H1 (cell line): ENCODE results near the gene TAS2R40. TPM values are rescaled to one million over a fixed set of nuclear protein-coding genes. Genes with fewer than 3 reads are reported as not detected.

Experiments
- CTCF ChIA-PET: fragments of 300-600 bp; sonication (Branson Sonifier 250); formaldehyde crosslinking; loops from one replicate; lab custom pipeline; 2021; ENCODE audit not compliant: partially characterized antibody; lab: Charles Lee
- POLR2A ChIA-PET: fragments of 300-600 bp; sonication (Branson Sonifier 250); formaldehyde crosslinking; loops from one replicate; lab custom pipeline; 2021; ENCODE audit warnings: inconsistent platforms; ENCODE audit not compliant: partially characterized antibody; lab: Charles Lee
- DNase-seq, 2 experiments: peaks; one replicate each; pipeline versions ENCODE4 v3.0.0 to v3.0.0-alpha.2; 2010 to 2022; ENCODE audit warnings: low spot score in 2 of 2, low read depth in 1 of 2, mixed read lengths in 1 of 2
- FAIRE-seq: peaks from 2 replicates; lab custom pipeline; 2011; peaks lifted over from hg19 to GRCh38; lab: Jason Lieb, UNC
- H2AFZ ChIP-seq: 2 replicates; pipeline ENCODE4 v1.8.1; 2012; ENCODE audit warnings: low read length, inconsistent platforms
- H2AK5ac ChIP-seq: 2 replicates; pipeline ENCODE4 v1.6.1; 2013; ENCODE audit warnings: low read depth, low read length
- H2BK120ac ChIP-seq: replicated peaks from 2 replicates; pipeline ENCODE3; 2013; ENCODE audit warnings: low read depth, low read length, inconsistent platforms
- H2BK12ac ChIP-seq: 2 replicates; pipeline ENCODE4 v1.6.1; 2013; ENCODE audit warnings: low read depth, low read length
- H2BK15ac ChIP-seq: 2 replicates; pipeline ENCODE4 v1.6.1; 2013; ENCODE audit warnings: low read length
- H2BK20ac ChIP-seq: 2 replicates; pipeline ENCODE4 v1.6.1; 2013; ENCODE audit warnings: low read length
- H2BK5ac ChIP-seq: 2 replicates; pipeline ENCODE4 v1.6.1; 2013; ENCODE audit warnings: low read depth, low read length
- H3K14ac ChIP-seq: 2 replicates; pipeline ENCODE4 v1.6.1; 2013; ENCODE audit warnings: inconsistent platforms; ENCODE audit not compliant: insufficient read length
- H3K18ac ChIP-seq: 2 replicates; pipeline ENCODE4 v1.6.1; 2013; ENCODE audit warnings: low read length; ENCODE audit errors: extremely low read depth
- H3K23ac ChIP-seq: 2 replicates; pipeline ENCODE4 v1.6.1; 2013; ENCODE audit warnings: inconsistent platforms; ENCODE audit not compliant: insufficient read length
- H3K23me2 ChIP-seq: 2 replicates; pipeline ENCODE4 v1.6.1; 2013; ENCODE audit warnings: low read depth, low read length
- H3K27ac ChIP-seq: 2 replicates; pipeline ENCODE4 v1.6.1; 2011; ENCODE audit warnings: low read depth, low read length, inconsistent platforms
- H3K27me3 ChIP-seq, 4 experiments: replicated peaks in 1 of 4; 1 replicate in 1 of 4; 2 replicates in 3 of 4; pipeline versions ENCODE4 v1.6.1 to v1.8.1; 2011 to 2013; ENCODE audit warnings: low read length in 3 of 4, mild to moderate bottlenecking in 3 of 4, inconsistent platforms in 2 of 4, mixed read lengths in 2 of 4, moderate library complexity in 1 of 4; ENCODE audit not compliant: control insufficient read depth in 3 of 4, insufficient read depth in 3 of 4; ENCODE audit errors: extremely low read depth in 1 of 4
- H3K36me3 ChIP-seq, 4 experiments: 2 replicates each; pipeline versions ENCODE4 v1.6.1 to v1.8.1; 2011 to 2013; ENCODE audit warnings: mild to moderate bottlenecking in 4 of 4, low read length in 3 of 4, moderate library complexity in 2 of 4, control low read depth in 1 of 4, inconsistent platforms in 1 of 4; ENCODE audit not compliant: insufficient read depth in 4 of 4, control insufficient read depth in 2 of 4
- H3K4ac ChIP-seq: replicated peaks from 2 replicates; pipeline ENCODE3; 2013; ENCODE audit warnings: low read length, low read depth, mixed read lengths, inconsistent platforms; ENCODE audit not compliant: insufficient read length
- H3K4me1 ChIP-seq, 4 experiments: replicated peaks in 1 of 4; 1 replicate in 1 of 4; 2 replicates in 3 of 4; pipeline versions ENCODE4 v1.6.1 to v1.8.1; 2011 to 2013; ENCODE audit warnings: low read length in 3 of 4, inconsistent platforms in 2 of 4, mixed read lengths in 1 of 4; ENCODE audit not compliant: insufficient read depth in 4 of 4, control insufficient read depth in 3 of 4
- H3K4me2 ChIP-seq, 2 experiments: 2 replicates each; pipeline versions ENCODE4 v1.6.1 to v1.8.1; 2011 to 2013; ENCODE audit warnings: low read depth in 2 of 2, low read length in 2 of 2, control low read depth in 1 of 2, inconsistent platforms in 1 of 2, mild to moderate bottlenecking in 1 of 2; ENCODE audit not compliant: insufficient read depth in 1 of 2
- H3K4me3 ChIP-seq, 4 experiments: fragments of 200-600, 300-600 bp in 1 of 4; sonication (generic), shearing (Covaris generic), sonication (Bioruptor Twin) in 1 of 4; 2 replicates each; pipeline versions ENCODE4 v1.5.1 to v1.8.1; 2011 to 2016; ENCODE audit warnings: low read length in 4 of 4, low read depth in 3 of 4, control low read depth in 2 of 4, inconsistent platforms in 2 of 4, mild to moderate bottlenecking in 2 of 4, mixed read lengths in 1 of 4, moderate library complexity in 1 of 4; ENCODE audit not compliant: insufficient read depth in 2 of 4; ENCODE audit errors: extremely low read depth in 1 of 4
- H3K56ac ChIP-seq: replicated peaks from 2 replicates; pipeline ENCODE3; 2013; ENCODE audit warnings: low read depth, mild to moderate bottlenecking, mixed read lengths, low read length, inconsistent platforms; ENCODE audit not compliant: insufficient read length
- H3K79me1 ChIP-seq: 2 replicates; pipeline ENCODE4 v1.6.1; 2013; ENCODE audit warnings: low read depth, low read length, control low read depth
- H3K79me2 ChIP-seq, 2 experiments: 2 replicates each; pipeline versions ENCODE4 v1.6.1 to v1.8.1; 2012 to 2013; ENCODE audit warnings: low read length in 2 of 2, mild to moderate bottlenecking in 2 of 2, inconsistent platforms in 1 of 2; ENCODE audit not compliant: insufficient read depth in 2 of 2, control insufficient read depth in 1 of 2
- H3K9ac ChIP-seq, 4 experiments: replicated peaks in 1 of 4; 1 replicate in 1 of 4; 2 replicates in 3 of 4; pipeline versions ENCODE4 v1.6.1 to v1.8.1; 2011 to 2013; ENCODE audit warnings: low read depth in 3 of 4, low read length in 3 of 4, control low read depth in 2 of 4, mild to moderate bottlenecking in 2 of 4, moderate library complexity in 2 of 4, inconsistent platforms in 1 of 4; ENCODE audit errors: extremely low read depth in 1 of 4
- H3K9me3 ChIP-seq, 2 experiments: 2 replicates each; pipeline versions ENCODE4 v1.6.1 to v1.8.1; 2012 to 2013; ENCODE audit warnings: mild to moderate bottlenecking in 2 of 2, moderate library complexity in 2 of 2, control low read depth in 1 of 2, inconsistent platforms in 1 of 2, low read depth in 1 of 2, low read length in 1 of 2, mixed read lengths in 1 of 2; ENCODE audit not compliant: insufficient read depth in 2 of 2
- H4K20me1 ChIP-seq, 2 experiments: replicated peaks in 1 of 2; 2 replicates each; pipeline versions ENCODE3 to v1.8.1; 2011 to 2013; ENCODE audit warnings: inconsistent platforms in 2 of 2, low read length in 2 of 2, mild to moderate bottlenecking in 1 of 2; ENCODE audit not compliant: insufficient read depth in 2 of 2, control insufficient read depth in 1 of 2
- H4K5ac ChIP-seq: 2 replicates; pipeline ENCODE4 v1.6.1; 2013; ENCODE audit warnings: low read length, low read depth, mixed read lengths, inconsistent platforms; ENCODE audit not compliant: insufficient read length
- H4K8ac ChIP-seq: 2 replicates; pipeline ENCODE4 v1.8.0; 2013; ENCODE audit warnings: mild to moderate bottlenecking, moderate library complexity, low read length, inconsistent platforms; ENCODE audit not compliant: insufficient read depth; ENCODE audit errors: extremely low read depth
- H4K91ac ChIP-seq: replicated peaks from 2 replicates; pipeline ENCODE3; 2013; ENCODE audit warnings: low read length, mixed read lengths, inconsistent platforms; ENCODE audit not compliant: insufficient read length
- EP300 ChIP-seq, 2 experiments: IDR thresholded peaks; 1 replicate in 1 of 2; 2 replicates in 1 of 2; pipeline ENCODE4 v1.6.1; 2011 to 2012; ENCODE audit warnings: low read depth in 2 of 2, low read length in 2 of 2, mild to moderate bottlenecking in 2 of 2, borderline replicate concordance in 1 of 2, inconsistent platforms in 1 of 2, moderate library complexity in 1 of 2
- EZH2 ChIP-seq: fragments of 200-600 bp; sonication (generic); IDR thresholded peaks from 2 replicates; pipeline ENCODE4 v1.7.1; 2012; ENCODE audit warnings: low read depth, mild to moderate bottlenecking, moderate library complexity, low read length, inconsistent platforms; ENCODE audit not compliant: severe bottlenecking
- KDM1A ChIP-seq: fragments of 200-600, 300-600 bp; sonication (generic); IDR thresholded peaks from 2 replicates; pipeline ENCODE4 v1.7.1; 2016; ENCODE audit warnings: mild to moderate bottlenecking, low read length, borderline replicate concordance
- KDM4A ChIP-seq: IDR thresholded peaks from one replicate; pipeline ENCODE4 v1.7.1; 2012; ENCODE audit warnings: low read depth, mild to moderate bottlenecking, moderate library complexity, low read length, inconsistent platforms; ENCODE audit not compliant: severe bottlenecking
- SIN3A ChIP-seq, 2 experiments: IDR thresholded peaks in 1 of 2; conservative IDR thresholded peaks in 1 of 2; 2 replicates each; pipeline ENCODE4 v1.6.1; 2011 to 2012; ENCODE audit warnings: low read length in 2 of 2, improper control_type of control experiment in 1 of 2, low read depth in 1 of 2, mild to moderate bottlenecking in 1 of 2
- SP1 ChIP-seq: IDR thresholded peaks from 2 replicates; pipeline ENCODE4 v1.6.1; 2011; ENCODE audit warnings: low read depth, low read length
- TEAD4 ChIP-seq: IDR thresholded peaks from 2 replicates; pipeline ENCODE4 v1.6.1; 2012; ENCODE audit warnings: low read depth, low read length, inconsistent platforms, mixed read lengths
- WGBS, 2 experiments: shearing (Covaris generic) in 1 of 2; methylation state at CpG; one replicate each; pipeline versions ENCODE4 v1.1.6 to v1.1.7; 2013 to 2015; ENCODE audit warnings: low lambda C conversion rate in 2 of 2, mixed read lengths in 2 of 2, inconsistent platforms in 1 of 2, low coverage in 1 of 2, missing lambda C conversion rate in 1 of 2; ENCODE audit not compliant: insufficient replicate concordance in 2 of 2, insufficient coverage in 1 of 2, insufficient read length in 1 of 2; ENCODE audit errors: extremely low coverage in 1 of 2, missing lambda C conversion rate in 1 of 2; 5-methylcytosine and 5-hydroxymethylcytosine counted together
- long read RNA-seq, 2 experiments: library from RNA in 1 of 2; library from capped mRNA in 1 of 2; stranded (forward); transcript quantifications; one replicate each; pipeline ENCODE4 v2.0.0, GENCODE V29; 2021; ENCODE audit warnings: inconsistent platforms in 1 of 2
- polyA minus RNA-seq, 3 experiments: library from RNA; depleted of rRNA, polyadenylated mRNA; stranded (reverse); fragments of >200 nt; gene quantifications; 1 replicate in 2 of 3; 2 replicates in 1 of 3; pipeline ENCODE4 v1.2.3, GENCODE V29; 2011
- polyA plus RNA-seq, 7 experiments: library from polyadenylated mRNA; depleted of rRNA in 3 of 7; stranded (reverse) in 5 of 7; unstranded in 2 of 7; fragments of >200 nt in 5 of 7; fragments of 200-250 nt in 2 of 7; gene quantifications; 1 replicate in 5 of 7; 2 replicates in 1 of 7; 4 replicates in 1 of 7; pipeline versions ENCODE4 v1.2.1 to v1.2.3, GENCODE V29; 2011 to 2013; ENCODE audit warnings: missing spikeins in 2 of 7, mixed read lengths in 2 of 7
- total RNA-seq: library from RNA; stranded (reverse); fragmentation: NEBNext Ultra II Directional; extraction: Animal tissue kit (Norgen Biotek cat#: 25700); gene quantifications from 2 replicates; pipeline ENCODE4 v1.2.1, GENCODE V29; 2021

The TAS2R40 gene
- not detected in 2 replicates for total RNA-seq
- polyA plus RNA-seq (2011; rRNA removed) = not detected in 2 replicates
- not detected for polyA plus RNA-seq (2011; cell fraction: cytosol; rRNA removed)
- not detected for polyA plus RNA-seq (2011; cell fraction: nucleus; rRNA removed)
- polyA plus RNA-seq (2012, experiment 1 of 2) = not detected in 4 replicates
- polyA plus RNA-seq (2012, experiment 2 of 2) = not detected
- not detected for polyA plus RNA-seq (2013, experiment 1 of 2)
- polyA plus RNA-seq (2013, experiment 2 of 2) = not detected
- not detected in 2 replicates for polyA minus RNA-seq (2011; rRNA and poly(A)+ RNA removed)
- not detected for polyA minus RNA-seq (2011; cell fraction: cytosol; rRNA and poly(A)+ RNA removed)
- polyA minus RNA-seq (2011; cell fraction: nucleus; rRNA and poly(A)+ RNA removed) = not detected
- long read RNA-seq, experiment 1 = 0 reads
- long read RNA-seq, experiment 2 = 0 reads

GRCh38 chr7:143221737-143222136 lies at the start of gene TAS2R40:
TAS2R40 (plus strand) TSS chr7:143222037; CDS start chr7:143222079, 42 bp downstream.
- DNase-seq = no peak
- Histone ChIP-seq H3K4ac (no peak within 1 kb of the TSS), H3K4me1 (no peaks in the 10 kb centered on the region), H3K9ac (no peak within 1 kb of the TSS), H3K23ac (no peak within 1 kb of the TSS), H3K4me3 (no peak within 1 kb of the TSS), H4K91ac (no peak within 1 kb of the TSS), H3K36me3 (no peaks in the 10 kb centered on the region), H4K20me1 (no peaks in the 10 kb centered on the region), H4K8ac (no peak within 1 kb of the TSS), H2AK5ac (no peak within 1 kb of the TSS), H3K23me2 (peaks cover 1% of the 10 kb centered on the region; the same call in 1 of the 2 replicates), H3K18ac (no peak within 1 kb of the TSS), H3K27ac (no peak within 1 kb of the TSS), H3K79me2 (no peaks in the 10 kb centered on the region), H2AFZ (no peak within 1 kb of the TSS), H2BK12ac (no peak within 1 kb of the TSS), H2BK15ac (no peak within 1 kb of the TSS), H2BK5ac (no peak within 1 kb of the TSS), H3K9me3 (no peaks in the 10 kb centered on the region), H3K27me3 (no peaks in the 10 kb centered on the region), H3K4me2 (no peak within 1 kb of the TSS), H2BK20ac (no peak within 1 kb of the TSS), H4K5ac (no peak within 1 kb of the TSS), H3K79me1 (no peaks in the 10 kb centered on the region), H2BK120ac (no peak within 1 kb of the TSS), H3K14ac (no peak within 1 kb of the TSS), H3K56ac (no peak within 1 kb of the TSS)
- POLR2A ChIA-PET = no interaction called here
- FAIRE-seq = no peak
- 93% methylated on average over 3 of the region's 3 CpGs; no CpG with 5 or more reads in 1 of the 2 experiments for WGBS, 2 experiments
- TF ChIP-seq KDM4A (no peak), EZH2 (no peak), EP300 (IDR thresholded peaks at IDR 0.05; ENCODE audit: borderline replicate concordance in 1 of 2, low read depth in 2 of 2, low read length in 2 of 2) (no peak), SIN3A (conservative IDR thresholded peaks at IDR 0.05 in 1 of 2, IDR thresholded peaks at IDR 0.05 in 1 of 2; ENCODE audit: low read depth in 1 of 2, low read length in 2 of 2) (no peak), TEAD4 (no peak), KDM1A (no peak), SP1 (no peak)
- CTCF ChIA-PET = interaction anchor here (1.2 to 11.2 kb wide), 4 partner anchors 13 to 617 kb away, joined by 3 to 480 read pairs (median 20); no protein-coding TSS in a partner anchor
